NCI-H2171 treated with DMSO at 0.1 percent for 48 hours (cell line): Measurements from ENCODE around the gene GDF11.

ENCODE experiments used
- DNase-seq: peaks from one replicate; lab custom pipeline; 2025; lab: John Stamatoyannopoulos, UW

GDF11 gene

DNA sequence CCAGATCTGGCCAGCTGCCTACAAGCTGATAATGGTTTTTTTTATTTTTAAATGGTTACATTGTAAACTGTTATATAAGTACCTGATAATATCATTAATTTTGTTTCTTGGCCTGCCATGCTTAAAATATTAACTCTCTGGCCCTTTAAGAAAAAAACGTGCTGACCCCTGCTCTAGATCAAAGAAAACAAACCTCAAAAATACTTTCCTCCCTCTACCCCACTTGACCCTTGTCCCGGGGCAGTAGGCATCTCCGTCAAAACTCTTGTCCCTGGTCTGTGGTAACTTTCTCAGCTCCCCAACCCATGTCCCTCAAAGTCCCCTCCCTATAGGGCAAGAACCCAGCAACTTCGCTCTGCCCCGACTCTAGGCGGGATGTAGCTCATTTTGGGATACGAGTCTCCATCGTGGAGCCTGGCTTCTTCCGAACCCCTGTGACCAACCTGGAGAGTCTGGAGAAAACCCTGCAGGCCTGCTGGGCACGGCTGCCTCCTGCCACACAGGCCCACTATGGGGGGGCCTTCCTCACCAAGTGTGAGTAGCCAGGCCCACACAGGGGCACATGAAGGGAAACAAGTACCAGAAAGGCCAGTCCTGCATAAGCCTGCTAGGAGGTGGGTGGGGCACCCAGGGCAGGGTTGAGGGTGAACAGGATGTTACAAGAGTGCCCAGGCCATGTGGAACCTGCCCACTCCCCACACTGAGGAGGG lies 19.3 kb upstream of the GDF11 start:
- DNase-seq: no peak

DNA sequence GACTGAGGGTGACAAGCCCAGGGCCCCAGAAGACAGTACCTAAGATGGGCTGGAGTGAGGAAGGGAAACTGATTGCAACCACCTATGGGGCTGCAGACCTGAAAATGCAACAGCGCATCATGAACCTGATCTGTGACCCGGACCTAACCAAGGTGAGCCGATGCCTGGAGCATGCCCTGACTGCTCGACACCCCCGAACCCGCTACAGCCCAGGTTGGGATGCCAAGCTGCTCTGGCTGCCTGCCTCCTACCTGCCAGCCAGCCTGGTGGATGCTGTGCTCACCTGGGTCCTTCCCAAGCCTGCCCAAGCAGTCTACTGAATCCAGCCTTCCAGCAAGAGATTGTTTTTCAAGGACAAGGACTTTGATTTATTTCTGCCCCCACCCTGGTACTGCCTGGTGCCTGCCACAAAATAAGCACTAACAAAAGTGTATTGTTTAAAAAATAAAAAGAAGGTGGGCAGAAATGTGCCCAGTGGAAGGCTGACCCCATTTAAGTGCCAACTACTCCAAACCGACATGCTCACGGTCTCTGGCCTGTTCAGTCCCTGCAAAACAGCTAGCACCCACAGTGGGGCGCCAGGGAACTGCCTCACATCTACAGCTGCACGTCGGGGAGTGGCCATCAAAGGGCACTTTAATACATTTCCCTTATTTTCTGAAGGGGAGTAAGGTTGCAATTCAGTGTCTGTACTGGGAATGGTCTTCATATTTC lies 18.5 kb upstream of the GDF11 start:
- peak; percentile 25 for DNase-seq

DNA sequence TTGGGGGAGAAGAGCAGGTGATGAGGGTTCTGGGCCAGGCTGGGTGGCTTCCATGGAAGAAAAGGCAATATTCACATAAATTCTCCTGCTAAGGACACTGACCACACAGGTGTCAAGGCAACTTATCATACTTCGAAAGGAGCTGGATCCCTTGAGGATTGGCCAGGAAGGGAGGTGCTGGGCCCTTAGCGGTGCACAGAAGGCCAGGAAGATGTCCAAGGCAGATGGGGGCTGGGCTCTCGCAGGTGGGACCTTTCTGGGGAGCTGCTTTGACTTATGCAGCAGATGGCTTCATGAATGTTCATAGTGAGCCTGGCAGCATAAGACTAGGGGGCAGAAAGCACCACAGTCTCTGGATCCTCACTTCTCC lies 18.0 kb upstream of the GDF11 start:
- no peak for DNase-seq

DNA sequence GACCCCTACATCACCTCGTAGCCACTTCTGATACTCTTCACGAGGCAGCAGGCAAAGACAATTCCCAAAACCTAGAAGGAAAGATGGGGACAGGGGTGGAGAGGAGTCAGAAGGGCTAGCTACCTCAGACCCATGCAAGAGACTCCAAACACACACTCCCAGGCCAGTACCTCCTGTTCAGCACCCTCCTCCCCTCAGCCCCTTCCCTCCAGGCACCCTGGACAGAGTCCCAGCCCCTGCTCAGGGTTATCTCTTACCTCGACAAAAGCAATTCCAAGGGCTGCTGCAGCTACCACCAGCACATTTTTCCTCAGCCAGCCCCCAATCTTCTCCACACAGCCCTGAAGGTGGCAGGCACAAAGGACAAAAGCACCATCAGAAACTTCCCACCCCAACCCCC lies 17.4 kb upstream of the GDF11 start:
- no peak for DNase-seq

DNA sequence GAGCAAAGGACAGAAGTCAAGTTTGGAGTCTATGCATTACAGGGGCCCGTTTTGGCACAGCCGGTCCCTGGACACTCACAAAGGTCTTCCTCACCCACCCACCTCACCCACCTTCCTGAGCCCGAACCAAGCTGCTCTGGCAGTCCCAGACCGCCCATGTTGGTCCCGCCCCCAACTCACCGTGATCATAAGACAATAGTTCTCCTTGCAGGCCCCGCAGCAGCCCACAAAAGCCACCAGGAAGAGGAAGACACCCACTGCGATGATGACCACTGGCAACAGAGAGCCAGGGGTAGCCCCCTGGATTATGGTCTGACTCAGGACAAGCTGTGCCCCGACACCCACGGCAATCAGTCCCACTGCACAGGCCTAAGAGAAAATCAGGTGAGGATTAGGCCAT lies 16.0 kb upstream of the GDF11 start:
- DNase-seq: no peak

DNA sequence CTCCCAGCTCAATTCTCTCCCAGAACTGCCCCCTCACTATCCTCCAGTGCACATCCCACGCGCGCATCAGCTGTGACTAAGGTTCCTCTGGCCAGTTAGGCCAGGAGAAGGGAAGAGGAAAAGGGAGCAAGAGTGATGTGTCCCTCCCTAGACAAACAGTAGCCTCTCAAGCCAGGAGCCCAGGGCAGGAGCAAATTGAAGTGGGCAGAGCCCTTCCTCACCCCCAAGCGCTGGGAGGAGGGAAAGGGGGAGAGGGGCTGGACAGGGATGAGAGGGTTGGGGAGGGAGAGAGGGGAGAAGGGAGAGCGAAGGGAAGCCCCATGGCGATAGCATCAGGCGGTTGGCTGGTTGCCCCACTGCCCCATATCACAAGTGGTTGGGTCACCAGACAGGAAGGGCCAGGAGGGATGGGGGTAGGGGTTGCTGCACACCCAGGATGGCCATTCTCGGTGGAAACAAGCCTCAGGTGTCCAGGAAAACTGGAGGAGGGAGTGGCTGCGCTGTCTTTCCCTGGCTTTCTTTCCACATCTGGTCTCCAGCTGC lies 15.2 kb upstream of the GDF11 start:
- no peak for DNase-seq

DNA sequence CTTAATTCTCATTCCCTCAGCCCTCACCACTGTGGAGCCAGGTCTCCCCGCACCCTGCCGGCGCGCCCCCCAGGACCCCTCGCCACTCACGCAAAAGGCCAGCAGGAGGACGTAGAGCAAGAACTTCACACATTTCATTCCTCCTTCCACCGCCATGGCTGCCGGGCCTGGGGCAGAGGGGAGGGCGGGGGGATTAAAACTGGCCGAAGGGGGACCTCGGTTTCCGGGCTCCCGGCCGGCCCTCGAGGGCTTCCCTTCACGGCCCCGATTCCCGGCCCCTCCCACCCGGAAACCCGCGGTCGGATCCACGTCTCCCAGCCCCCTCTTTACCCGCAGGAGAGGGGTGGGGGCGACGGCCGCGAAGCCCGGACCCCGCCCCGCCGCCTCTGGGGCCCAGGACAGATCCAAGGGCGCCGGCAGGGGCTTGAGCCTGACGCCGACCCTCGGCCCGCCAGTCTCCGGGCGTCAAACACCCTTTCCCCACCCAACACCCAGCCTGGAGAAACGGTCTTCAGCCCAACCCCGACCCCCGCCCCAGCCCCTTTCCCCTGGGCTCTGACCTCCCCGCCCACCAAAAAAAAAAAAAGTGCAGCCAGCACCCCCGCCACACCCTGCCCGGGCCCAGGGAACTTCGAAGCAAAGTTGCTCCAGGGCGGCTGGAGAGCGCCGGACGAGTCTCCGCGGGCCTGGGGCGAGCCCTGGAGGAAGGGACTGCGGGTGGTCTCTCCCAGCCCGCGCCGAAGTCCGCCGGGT lies 14.6 kb upstream of the GDF11 start:
- DNase-seq: no peak

DNA sequence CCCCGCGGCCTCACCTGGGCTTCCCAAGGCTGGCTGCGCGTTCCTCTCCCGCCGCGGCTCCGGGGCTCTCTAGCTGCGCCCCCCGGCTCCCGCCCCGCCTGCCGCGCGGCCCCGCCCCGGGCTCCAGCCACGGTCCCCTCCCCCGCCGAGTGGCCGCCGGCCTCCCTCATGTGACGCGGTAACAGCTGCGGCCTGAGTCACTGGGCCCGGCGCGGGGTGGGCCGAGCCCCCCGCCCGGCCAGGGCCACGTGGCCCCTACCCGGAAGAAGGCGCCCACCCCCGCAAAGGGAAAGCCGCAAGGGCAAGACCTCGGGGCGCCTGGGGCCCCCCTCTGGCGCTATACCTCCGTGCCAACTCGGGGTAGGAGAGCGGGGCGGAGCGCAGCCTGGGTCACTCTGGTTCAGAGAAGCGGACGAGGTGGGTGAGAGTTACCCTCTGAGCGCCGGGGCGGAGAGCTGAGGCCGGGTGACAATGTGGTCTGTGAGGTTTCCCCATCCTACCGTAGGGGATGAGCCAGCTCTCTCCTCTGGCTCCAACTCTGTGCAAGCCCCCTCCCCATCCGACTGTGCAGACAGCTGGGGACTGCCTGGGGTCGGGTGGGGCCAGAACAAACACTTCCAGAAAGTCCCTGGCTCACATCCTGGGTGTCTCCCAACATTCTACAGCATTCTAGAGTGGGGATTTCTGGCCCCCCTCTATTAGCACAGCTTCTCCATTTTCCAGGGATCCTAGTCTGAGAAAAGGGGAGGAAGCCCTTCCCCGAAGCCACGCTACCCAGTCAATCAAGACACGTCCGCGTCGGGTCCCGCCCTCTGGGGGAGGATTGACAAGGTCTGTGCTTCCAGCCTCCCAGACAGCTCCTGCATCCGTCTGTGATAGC lies 13.7 kb upstream of the GDF11 start, which contains the start of gene CD63:
CD63 (minus strand) TSS at position 71 of the 880 bp plus-strand sequence. CDS start 668 bp downstream, outside the sequence.
- DNase-seq: peak; percentile 89

DNA sequence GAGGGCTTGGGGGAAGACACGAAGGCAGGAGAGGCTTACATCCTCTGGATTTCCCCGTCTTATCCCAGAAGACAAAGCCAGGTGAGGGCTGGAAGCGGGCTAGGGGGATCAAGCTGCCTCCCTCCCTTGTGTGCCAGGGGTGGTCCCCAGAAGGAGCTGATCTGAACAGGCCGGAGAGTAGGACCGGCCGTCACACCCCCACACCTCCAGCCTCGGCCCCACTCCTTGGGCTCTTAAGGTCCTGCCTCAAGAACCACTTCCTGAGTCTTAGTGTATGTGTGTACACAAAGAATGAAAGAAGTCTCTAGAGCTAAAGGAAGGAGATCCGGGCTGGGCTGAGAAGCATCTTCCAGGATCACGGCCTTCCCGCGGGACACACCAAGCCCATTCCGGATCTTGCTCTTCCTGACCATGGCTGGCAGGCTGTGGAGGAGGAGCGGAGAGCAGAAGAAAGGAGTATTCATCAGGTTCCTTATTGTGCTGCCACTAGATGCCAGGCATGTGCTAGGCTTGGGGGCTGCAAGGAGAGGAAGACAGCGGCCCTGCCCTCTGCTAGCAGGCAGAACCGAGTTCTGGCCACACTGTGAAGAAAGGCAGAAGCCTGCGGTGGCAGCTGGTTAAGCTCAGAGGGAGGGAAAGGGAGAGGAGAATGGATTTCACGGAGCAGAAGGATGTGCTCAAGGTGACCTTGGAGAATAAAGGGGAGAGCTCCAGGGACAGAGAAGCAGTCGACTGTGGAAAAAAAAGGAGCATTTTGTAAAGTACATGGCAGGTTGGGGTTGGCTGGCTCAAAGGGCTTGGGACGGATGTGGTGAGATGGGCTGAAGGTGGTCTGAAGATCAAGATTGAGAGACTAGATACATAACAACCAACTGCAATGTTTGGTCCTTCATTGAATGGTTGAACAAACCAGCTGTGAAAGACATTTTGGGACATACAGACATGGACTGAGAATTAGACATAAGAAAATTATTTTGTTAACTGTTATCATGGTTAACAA lies 12.8 kb upstream of the GDF11 start:
- DNase-seq: peak; percentile 60

DNA sequence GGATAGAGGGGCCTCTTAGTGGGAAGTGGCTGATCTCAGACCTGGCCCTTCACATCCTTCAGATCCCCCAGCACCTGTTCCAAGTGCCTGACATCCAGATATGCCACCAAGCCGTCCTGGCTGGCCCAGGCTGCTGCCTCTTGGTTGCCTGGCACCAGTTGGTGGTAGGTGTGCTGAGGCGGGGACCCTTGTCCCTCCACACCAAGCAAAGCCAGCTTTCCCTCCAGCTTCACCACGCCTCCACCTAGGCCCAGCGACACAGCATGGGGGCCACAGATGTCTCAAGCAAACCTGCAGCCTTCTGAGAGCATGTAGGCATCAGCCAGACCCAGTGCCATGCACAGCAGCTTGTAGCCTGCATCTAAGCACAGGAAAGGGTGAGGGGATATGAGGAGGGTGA lies 10.6 kb upstream of the GDF11 start:
- no peak for DNase-seq

DNA sequence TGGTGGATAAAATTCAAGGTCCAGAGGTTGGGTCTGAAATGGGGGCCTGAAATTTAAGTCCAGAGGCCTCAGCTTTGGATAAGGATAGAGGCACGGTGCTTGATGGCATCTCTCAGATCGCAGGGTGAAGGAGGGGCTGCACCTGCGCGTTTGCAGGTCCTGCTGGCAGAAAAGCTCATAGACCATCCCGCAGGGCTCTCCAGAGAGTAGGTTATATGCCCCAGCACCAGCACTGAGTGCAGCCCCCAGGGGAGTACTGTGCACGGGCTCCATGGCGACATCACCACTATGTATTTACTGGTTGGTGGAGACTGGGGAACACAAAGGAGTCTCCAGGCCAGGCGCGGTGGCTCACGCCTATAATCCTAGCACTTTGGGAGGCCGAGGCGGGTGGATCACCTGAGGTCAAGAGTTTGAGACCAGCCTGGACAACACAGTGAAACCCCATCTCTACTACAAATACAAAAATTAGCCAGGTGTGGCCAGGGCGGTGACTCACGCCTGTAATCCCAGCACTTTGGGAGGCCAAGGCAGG lies 9.8 kb upstream of the GDF11 start:
- DNase-seq: no peak

DNA sequence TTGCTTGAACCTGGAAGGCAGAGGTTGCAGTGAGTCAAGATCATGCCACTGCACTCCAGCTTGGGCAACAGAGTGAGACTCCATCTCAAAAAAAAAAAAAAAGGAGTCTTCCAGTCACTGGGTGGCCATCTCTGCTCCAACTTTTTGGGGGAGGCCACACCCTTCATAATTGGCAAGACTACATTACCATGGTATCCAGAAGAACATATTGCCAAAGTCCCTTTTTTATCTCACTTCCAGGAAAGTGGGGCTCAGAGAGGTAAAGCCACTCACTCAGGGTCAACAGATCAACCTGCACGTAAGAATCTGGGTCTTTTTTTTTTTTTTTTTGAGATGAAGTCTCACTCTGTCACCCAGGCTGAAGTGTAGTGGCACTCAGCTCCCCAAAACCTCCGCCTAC lies 9.1 kb upstream of the GDF11 start:
- DNase-seq: no peak

DNA sequence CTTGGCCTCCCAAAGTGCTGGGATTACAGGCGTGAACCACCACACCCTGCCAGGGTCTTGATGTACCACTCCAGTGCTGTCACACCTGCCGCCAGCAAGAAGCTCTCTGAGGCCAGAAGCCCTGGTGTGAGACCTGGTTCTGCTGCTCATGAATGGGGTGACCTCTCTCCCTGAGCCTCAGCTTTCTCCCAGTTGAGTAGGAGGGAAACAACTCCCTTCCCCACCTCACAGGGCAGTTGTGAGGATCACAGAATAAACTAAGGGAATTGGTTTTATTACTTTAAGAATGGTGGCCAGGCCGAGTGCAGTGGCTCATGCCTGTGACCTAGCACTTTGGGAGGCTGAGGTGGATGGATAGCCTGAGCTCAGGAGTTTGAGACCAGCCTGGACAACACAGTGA lies 8.3 kb upstream of the GDF11 start:
- DNase-seq: no peak

DNA sequence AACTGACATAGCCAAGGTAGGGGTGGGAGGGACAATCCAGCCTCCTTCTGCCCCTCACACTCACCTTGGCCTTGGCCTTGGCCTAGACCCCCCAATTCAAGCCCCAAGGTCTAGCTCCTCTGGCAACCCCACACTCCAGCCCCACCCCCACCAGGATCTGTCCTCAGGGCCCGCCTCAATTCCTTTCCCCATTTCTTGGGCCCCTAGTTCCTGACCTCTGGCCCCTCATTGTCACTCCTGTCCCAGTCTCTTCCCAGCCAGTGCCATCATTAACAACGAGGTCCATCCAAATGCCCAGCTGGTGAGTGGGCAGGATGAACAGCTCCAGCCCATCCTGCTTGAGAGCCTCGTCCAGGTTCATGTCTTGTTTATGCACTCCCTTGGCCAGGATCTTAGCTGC lies 6.8 kb upstream of the GDF11 start:
- DNase-seq: no peak

DNA sequence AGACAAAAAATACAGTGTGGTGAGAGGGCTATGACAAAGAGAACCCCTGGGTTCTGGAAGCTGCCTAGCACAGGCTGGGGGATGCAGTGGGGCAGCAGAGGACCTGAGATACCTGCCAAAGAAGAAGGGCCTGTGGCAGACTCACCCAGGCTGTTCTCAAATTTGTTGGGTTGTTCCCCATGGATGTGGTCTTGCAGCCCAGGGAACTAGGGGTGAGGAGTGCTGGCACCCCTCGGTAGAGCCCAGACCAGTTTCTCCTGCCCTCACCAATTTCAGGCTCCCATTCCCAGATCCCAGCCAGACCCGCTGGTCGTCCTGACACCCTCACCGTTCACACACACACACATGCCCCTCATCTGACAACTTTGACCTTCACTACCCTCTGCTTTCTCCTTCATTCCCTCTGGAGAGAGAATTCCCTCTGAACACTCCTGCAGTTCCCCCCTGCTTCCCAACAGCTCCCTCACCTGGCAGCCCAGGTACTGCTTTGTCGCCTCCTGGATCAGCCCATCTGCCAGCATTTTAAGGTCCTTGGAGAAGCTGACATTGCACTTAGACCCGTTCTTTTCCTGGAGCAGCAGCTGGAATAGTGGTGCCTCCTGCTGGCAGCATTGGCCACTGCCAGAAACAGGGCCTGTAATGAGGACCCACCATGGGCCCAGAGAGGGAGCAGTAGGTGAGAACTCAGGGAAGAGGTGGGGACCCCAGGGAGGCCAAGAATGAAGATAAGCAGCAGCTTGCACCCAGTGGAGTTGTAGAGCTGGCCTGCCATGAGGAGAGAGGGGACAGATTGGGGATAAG lies 5.9 kb upstream of the GDF11 start:
- peak; percentile 86 for DNase-seq

DNA sequence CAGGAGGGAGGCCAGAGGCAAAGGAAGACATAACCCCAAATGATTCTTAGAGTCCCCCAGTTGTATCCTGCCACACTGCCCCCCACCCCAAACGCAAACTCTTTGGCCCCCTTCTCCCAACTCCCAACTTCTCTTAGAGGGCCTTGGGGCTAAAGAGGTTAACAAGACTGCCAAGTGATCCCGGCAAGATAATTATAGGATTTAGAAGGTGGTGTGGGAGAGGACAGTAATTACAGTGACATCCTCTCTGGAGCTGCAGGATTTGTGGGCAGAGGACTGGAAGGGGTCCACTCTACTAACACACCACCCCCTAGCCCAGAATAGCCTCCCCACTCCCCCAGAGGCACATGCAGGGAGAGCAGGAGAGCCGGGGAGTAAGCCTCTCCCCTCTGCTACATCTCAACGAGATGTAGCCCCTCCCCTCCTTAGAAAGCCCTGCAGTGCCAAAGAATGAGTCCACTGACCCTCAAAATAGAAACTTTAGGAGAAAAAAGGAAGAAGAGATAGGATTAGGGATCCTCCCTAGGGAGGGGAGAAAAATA lies 5.3 kb upstream of the GDF11 start:
- no peak for DNase-seq

DNA sequence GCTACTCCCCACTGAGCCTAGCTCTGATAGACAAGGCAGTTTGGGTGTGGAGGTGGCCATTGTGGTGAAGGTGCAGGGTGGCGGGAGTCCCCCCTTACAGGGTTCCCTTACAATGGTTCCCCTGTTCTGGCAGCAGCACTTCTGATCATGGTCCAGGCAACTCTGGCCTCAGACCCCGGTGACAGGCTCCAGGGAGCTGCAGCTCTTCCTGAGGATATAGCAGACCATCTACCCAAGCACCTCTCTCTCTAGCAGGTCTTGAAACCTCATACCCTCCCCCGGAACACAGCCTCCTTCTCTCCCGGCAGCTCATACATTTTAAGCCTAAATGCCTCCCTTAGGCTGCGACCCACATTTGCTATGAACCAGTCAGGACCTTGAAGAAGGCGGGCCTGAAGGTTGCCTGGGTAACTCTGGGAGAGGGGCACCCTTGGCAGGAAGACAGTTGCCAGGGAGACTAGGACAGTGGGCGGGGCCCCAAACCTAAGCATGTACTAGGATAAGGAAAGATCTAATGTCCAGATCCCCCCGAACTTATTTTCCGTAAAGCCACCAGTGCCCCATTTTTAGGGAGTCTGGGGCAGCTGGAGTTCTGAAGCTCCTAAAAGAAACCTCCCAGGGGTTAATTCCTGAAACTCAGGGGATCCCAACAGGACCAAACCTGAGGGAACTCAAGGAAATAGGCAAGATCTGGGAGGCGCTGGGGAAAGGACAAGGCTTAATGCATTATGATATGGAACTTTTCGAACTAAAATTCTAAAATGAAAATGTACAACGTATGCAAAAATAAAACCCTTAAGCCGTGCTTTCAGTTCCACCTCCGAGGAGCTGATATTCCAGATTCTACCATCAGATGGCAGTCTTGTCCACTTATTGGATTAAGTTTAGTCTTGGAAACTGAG lies 4.5 kb upstream of the GDF11 start:
- DNase-seq: peak; percentile 91

DNA sequence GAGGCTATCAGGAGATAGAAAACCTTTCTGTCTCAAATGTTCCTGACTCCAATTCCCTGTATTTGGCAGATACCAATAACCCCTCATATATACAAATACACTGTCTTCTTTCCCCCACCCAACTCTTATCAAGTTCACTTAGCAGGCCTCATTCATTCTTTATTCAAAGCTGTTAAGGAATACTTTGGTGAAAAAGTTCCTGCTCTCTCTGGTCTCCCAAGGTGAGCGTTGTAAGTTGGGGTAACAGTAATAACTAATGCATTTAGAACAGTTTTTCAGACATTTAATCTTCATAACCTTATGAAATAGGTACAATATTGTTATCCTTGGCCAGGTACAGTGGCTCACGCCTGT lies 3.9 kb upstream of the GDF11 start:
- DNase-seq: no peak
